Prostate gland (tissue), 2 donors: ENCODE results near the gene KRT86.

ENCODE experiments used
- CTCF ChIP-seq, 4 experiments: fragments of 200-600 bp in 2 of 4; fragments of 450-650 bp in 2 of 4; sonication (generic) in 2 of 4; IDR thresholded peaks; 1 replicate in 3 of 4; 2 replicates in 1 of 4; pipeline ENCODE4 v1.5.1; 2016 to 2019; ENCODE audit warnings: antibody characterized with exemption in 4 of 4, mild to moderate bottlenecking in 2 of 4, moderate library complexity in 2 of 4
- POLR2A ChIP-seq: fragments of 450-650 bp; IDR thresholded peaks from one replicate; pipeline ENCODE4 v1.6.1; 2016; ENCODE audit warnings: antibody characterized with exemption, mild to moderate bottlenecking

GRCh38 chr12:52284562-52285171 is 10.2 kb downstream of the KRT86 start:
- TF ChIP-seq CTCF (IDR thresholded peaks at IDR 0.05): no peak
- no peak for TF ChIP-seq POLR2A
